ENCODE data around the gene CCDC102A. TPM values are rescaled to one million over a fixed set of nuclear protein-coding genes. Genes with fewer than 3 reads are reported as not detected.

Gene CCDC102A
- total RNA-seq, 1 experiment from 2014 or later: 8.1 TPM

GRCh38 chr16:57568173-57568678, 31.9 kb upstream of the CCDC102A start:
- intact Hi-C loops (cut with micrococcal nuclease; ENCODE audit: unreplicated experiment): no loop called here

GRCh38 chr16:57567691-57568090, 31.3 kb upstream of the CCDC102A start:
- no peaks in the 10 kb centered on the region for H4K20me1 ChIP-seq (ENCODE audit: insufficient read depth)
- H3K4me1 ChIP-seq (replicated peaks; ENCODE audit: insufficient read depth): peaks cover 9% of the 10 kb centered on the region; the same call in 1 of the 2 replicates
- H3K27ac ChIP-seq: no peak overlapping the region
- no peaks in the 10 kb centered on the region for H3K79me2 ChIP-seq (ENCODE audit: low read depth)
- no peak overlapping the region for H2AFZ ChIP-seq
- H3F3A ChIP-seq (ENCODE audit: insufficient read depth, low read depth): no peaks in the 10 kb centered on the region
- CTCF ChIA-PET: no interaction called here
- peaks cover 15% of the 10 kb centered on the region; the same call in 1 of the 2 replicates for H3K27me3 ChIP-seq (ENCODE audit: insufficient read depth, low read depth)
- BruUV-seq (replicated peaks): no TSS peak
- H3K9me2 ChIP-seq (ENCODE audit: insufficient read depth): no peaks in the 10 kb centered on the region
- POLR2A ChIA-PET (ENCODE audit: unreplicated experiment): no interaction called here
- H3K4me3 ChIP-seq: no peak overlapping the region
- no peaks in the 10 kb centered on the region for H3K9me3 ChIP-seq (ENCODE audit: insufficient read depth, low read depth)
- no peak overlapping the region for H3K4me2 ChIP-seq
- intact Hi-C loops (cut with micrococcal nuclease; ENCODE audit: unreplicated experiment): no loop called here
- no peak for DNase-seq
- TF ChIP-seq EZH2 (IDR thresholded peaks at IDR 0.05; ENCODE audit: low read depth) (no peak), CTCF (conservative IDR thresholded peaks at IDR 0.05) (no peak)
- no peaks in the 10 kb centered on the region for H3K36me3 ChIP-seq (ENCODE audit: low read depth)

More at GRCh38 chr16:57568173-57568678, 31.9 kb upstream of the CCDC102A start:
- ChIA-PET CTCF (no interaction called here), POLR2A (ENCODE audit: unreplicated experiment) (no interaction called here)
- no peak overlapping the region for H3K4me3 ChIP-seq
- no peaks in the 10 kb centered on the region for H4K20me1 ChIP-seq (ENCODE audit: insufficient read depth)
- no peaks in the 10 kb centered on the region for H3K79me2 ChIP-seq (ENCODE audit: low read depth)
- H3F3A ChIP-seq (ENCODE audit: insufficient read depth, low read depth): no peaks in the 10 kb centered on the region
- TF ChIP-seq EZH2 (IDR thresholded peaks at IDR 0.05; ENCODE audit: low read depth) (no peak), CTCF (conservative IDR thresholded peaks at IDR 0.05) (no peak)
- H2AFZ ChIP-seq: no peak overlapping the region
- peaks cover 4% of the 10 kb centered on the region; the same call in 1 of the 2 replicates for H3K4me1 ChIP-seq (replicated peaks; ENCODE audit: insufficient read depth)
- H3K9me3 ChIP-seq (ENCODE audit: insufficient read depth, low read depth): no peaks in the 10 kb centered on the region
- BruUV-seq (replicated peaks): no TSS peak
- H3K36me3 ChIP-seq (ENCODE audit: low read depth): no peaks in the 10 kb centered on the region
- no peak for DNase-seq
- peaks cover 15% of the 10 kb centered on the region; the same call in 1 of the 2 replicates for H3K27me3 ChIP-seq (ENCODE audit: insufficient read depth, low read depth)
- H3K9me2 ChIP-seq (ENCODE audit: insufficient read depth): no peaks in the 10 kb centered on the region
- H3K4me2 ChIP-seq: no peak overlapping the region
- H3K27ac ChIP-seq: no peak overlapping the region

- H3K4me2 ChIP-seq: no peak overlapping the region
- no peaks in the 10 kb centered on the region for H3K9me3 ChIP-seq (ENCODE audit: insufficient read depth, low read depth)
- intact Hi-C loops (cut with micrococcal nuclease; ENCODE audit: unreplicated experiment): no loop called here
- H3K79me2 ChIP-seq (ENCODE audit: low read depth): no peaks in the 10 kb centered on the region
- H3K27ac ChIP-seq: no peak overlapping the region
- no peaks in the 10 kb centered on the region for H3F3A ChIP-seq (ENCODE audit: insufficient read depth, low read depth)
- H2AFZ ChIP-seq: no peak overlapping the region
- no peak for TF ChIP-seq EZH2 (IDR thresholded peaks at IDR 0.05; ENCODE audit: low read depth)
- TF ChIP-seq CTCF (conservative IDR thresholded peaks at IDR 0.05): no peak
- no peak overlapping the region for H3K4me3 ChIP-seq
- ChIA-PET CTCF (no interaction called here), POLR2A (ENCODE audit: unreplicated experiment) (no interaction called here)
- H3K9me2 ChIP-seq (ENCODE audit: insufficient read depth): no peaks in the 10 kb centered on the region
- no peak for DNase-seq
- BruUV-seq (replicated peaks): no TSS peak
- H4K20me1 ChIP-seq (ENCODE audit: insufficient read depth): no peaks in the 10 kb centered on the region
- H3K4me1 ChIP-seq (replicated peaks; ENCODE audit: insufficient read depth): peaks cover 9% of the 10 kb centered on the region; the same call in 1 of the 2 replicates
- peaks cover 15% of the 10 kb centered on the region; the same call in 1 of the 2 replicates for H3K27me3 ChIP-seq (ENCODE audit: insufficient read depth, low read depth)
- H3K36me3 ChIP-seq (ENCODE audit: low read depth): no peaks in the 10 kb centered on the region
Measured at GRCh38 chr16:57566436-57566835, 30.1 kb upstream of the CCDC102A start.
